LNCAP (cell line): ENCODE data around the gene MERTK.

Source experiments
- TF ChIP-seq, protein P1 (sequence below): fragments of 450-650 bp; IDR thresholded peaks from 2 replicates; pipeline ENCODE4 v1.5.1; 2017; ENCODE audit warnings: mild to moderate bottlenecking

The MERTK gene

DNA sequence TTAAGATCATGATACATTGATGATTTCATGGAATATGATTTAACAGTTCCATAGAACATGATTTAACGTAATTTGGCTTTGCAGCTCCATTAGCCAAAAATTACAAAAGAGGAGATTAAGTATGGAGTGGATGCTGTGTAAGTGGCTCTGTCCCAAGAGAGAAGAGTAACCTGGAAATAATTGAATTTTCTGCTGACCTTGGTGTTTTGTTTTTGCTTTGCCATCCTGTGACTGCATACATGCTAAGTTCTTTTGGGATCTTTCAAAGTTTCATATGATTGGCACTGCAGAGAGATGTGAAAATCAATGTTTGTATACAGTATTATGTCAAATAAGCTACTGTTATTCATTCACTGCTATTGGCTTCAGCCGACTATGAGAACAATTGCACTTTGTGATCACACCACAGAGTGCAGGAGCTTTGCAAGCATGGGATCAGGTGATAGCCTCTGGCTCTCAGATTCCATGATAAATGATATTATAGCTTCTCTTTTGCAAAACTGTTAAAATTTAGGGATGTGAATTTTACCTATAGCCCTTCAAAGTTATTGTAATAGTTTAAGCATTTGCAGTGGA, 110.6 kb downstream of the MERTK start:
- TF ChIP-seq, protein P1, sequence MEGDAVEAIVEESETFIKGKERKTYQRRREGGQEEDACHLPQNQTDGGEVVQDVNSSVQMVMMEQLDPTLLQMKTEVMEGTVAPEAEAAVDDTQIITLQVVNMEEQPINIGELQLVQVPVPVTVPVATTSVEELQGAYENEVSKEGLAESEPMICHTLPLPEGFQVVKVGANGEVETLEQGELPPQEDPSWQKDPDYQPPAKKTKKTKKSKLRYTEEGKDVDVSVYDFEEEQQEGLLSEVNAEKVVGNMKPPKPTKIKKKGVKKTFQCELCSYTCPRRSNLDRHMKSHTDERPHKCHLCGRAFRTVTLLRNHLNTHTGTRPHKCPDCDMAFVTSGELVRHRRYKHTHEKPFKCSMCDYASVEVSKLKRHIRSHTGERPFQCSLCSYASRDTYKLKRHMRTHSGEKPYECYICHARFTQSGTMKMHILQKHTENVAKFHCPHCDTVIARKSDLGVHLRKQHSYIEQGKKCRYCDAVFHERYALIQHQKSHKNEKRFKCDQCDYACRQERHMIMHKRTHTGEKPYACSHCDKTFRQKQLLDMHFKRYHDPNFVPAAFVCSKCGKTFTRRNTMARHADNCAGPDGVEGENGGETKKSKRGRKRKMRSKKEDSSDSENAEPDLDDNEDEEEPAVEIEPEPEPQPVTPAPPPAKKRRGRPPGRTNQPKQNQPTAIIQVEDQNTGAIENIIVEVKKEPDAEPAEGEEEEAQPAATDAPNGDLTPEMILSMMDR: no peak

DNA sequence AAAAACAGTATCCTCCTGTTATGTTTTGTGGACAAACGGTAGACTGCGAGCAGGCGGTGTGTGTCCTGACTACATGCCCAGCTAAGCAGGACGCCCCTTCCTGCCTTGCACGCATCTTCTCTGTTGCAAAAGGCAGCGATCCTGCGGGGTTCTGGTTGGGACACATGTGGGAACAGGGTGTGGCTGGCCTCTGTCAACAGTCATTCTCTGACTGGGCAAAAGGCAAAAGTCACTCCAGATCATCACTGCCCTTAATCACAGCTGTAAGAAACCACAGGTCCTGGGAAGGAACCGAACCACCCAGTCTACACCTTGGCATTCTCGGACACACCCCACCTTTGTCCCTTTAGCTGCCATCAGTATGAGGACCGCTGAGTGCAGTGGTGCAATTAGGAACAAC, 112.3 kb downstream of the MERTK start:
- TF ChIP-seq, protein P1: no peak

DNA sequence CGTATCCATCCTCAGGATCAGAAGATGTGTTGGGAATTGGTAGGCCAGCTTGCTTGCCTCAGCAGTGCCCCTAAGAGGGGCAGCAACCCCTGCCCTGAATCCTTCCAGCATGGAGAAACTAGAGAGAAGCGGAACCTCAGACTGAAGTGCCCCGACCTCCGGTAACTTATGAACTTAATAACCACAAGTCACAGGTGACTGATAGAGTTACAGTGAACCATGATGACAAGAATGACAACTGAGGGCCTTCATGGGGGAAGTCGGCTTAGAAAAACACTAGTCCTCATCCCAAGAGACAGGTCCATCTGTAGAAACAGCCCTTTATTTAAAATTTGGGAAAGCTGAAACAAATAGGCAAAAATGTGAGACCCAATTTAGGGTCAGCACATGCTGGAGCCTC, 114.1 kb downstream of the MERTK start:
- TF ChIP-seq, protein P1: no peak

DNA sequence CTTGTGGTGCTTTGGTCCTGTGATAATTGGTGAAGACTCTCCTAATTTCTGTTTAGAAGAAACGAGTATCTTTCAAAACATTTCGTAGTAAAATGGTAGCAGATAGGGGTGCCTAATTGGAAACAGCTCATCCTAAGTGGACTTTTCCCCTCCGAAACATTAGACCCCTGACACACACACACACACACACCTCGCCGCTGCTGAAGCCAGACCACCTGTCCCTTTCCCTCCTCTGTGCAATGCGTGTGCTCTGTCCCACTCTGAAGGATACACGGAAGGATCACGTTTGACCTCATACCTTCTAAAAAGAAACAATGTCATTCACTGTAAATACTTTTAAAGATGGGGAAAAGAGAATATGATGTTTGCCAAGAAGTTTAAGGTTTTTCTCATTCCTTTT, 120.4 kb downstream of the MERTK start:
- TF ChIP-seq, protein P1: no peak

DNA sequence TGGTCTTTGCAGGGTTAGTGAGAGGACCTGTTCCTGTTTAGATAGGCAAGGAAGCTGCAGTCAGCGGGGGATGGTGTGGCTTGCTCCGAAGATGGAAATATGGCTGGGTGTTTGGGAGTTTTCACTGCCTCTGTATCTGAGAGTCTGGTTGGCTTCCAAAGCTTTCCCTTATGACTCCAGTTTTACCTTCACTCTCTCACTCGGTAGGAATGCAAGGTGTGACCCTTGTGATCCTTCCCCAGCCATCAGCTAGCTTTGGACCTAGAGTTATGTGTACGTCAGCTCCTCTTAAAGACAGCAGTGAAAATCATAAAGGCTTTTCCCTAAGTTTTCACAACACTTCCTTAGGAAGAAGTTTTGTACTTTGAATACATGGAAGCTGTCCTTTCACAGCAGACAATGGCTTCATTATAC, 121.2 kb downstream of the MERTK start:
- TF ChIP-seq, protein P1: no peak

DNA sequence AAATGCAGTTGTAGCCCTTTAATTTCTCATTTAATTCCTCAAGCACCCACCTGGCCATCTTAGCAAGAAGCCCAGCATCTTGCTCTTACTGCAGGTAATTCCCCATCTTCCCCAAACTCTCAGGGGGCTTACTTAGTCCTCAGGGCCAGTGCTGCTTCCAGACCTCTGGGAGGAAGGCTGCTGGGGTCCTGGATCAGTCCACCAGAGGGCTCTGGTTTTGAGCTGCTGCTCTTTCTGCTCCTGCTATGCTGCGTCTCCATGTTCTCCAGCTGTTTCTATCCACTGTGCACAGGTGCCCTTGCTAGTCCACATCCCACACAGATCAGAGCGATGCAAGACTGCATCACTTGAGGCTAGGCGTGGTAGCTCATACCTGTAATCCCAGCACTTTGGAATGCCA, 122.2 kb downstream of the MERTK start:
- TF ChIP-seq, protein P1: no peak

DNA sequence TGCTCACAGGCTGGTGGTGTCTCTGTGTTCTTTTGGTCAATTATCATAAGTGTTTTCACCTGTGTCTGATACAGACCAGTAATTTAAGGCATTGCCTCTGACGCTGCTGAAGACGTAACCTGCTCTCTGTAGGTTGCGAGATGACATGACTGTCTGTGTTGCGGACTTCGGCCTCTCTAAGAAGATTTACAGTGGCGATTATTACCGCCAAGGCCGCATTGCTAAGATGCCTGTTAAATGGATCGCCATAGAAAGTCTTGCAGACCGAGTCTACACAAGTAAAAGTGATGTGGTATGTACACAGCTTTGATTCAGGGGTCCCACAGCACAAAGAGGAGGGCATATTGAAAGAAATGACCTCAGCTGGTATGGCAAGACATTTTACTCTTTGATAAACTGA, 122.9 kb downstream of the MERTK start:
- TF ChIP-seq, protein P1: no peak

DNA sequence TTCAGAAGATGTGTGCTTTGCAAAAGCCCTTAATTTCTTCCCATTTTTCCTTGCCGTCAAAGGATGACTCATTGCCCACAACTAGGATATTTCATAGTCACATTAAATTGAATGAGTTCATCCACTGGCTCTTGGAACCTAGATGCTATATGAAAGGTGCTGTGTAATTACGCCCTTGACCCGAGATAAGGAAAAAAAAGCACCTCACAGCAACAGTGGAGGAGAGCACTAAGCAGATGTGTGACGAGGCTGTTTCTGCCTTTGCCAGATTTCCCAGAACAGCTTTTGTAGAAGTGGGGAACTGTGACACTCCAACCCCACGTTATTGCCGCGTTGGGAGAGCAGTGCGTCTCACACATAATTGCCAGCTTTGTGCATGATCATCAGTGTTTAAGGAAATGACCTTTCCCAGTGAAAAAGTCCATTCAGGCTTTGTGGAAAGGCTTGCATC, 123.4 kb downstream of the MERTK start:
- TF ChIP-seq, protein P1: no peak
